Spleen (tissue), 7 donors: ENCODE data around the gene NFASC.

Source experiments
- CTCF ChIP-seq, 11 experiments: fragments of 200-600 bp in 7 of 11; fragments of 450-650 bp in 4 of 11; sonication (generic) in 4 of 11; IDR thresholded peaks in 8 of 11; conservative IDR thresholded peaks in 3 of 11; 1 replicate in 7 of 11; 2 replicates in 4 of 11; pipeline versions ENCODE4 v1.4.0 to v1.8.0; 2016 to 2021; ENCODE audit warnings: antibody characterized with exemption in 11 of 11, inconsistent platforms in 4 of 11, mild to moderate bottlenecking in 1 of 11
- POLR2A ChIP-seq, 3 donors: fragments of 450-650 bp; IDR thresholded peaks; one replicate each; pipeline ENCODE4 v1.5.1; 2017; ENCODE audit warnings: antibody characterized with exemption in 3 of 3, mild to moderate bottlenecking in 1 of 3
- POLR2AphosphoS5 ChIP-seq, 3 donors: sonication (generic); formaldehyde crosslinking; IDR thresholded peaks; one replicate each; pipeline ENCODE4 v1.5.1; 2017; ENCODE audit warnings: antibody characterized with exemption in 3 of 3
- donor health status: DM: no; HTN: no; CAD: no; lungs with moderate emphysema.
- donor health status: DM: no; HTN: no; CAD: no.
- donor health status: DM: no; HTN: no; CAD: no.

- TF ChIP-seq CTCF (IDR thresholded peaks at IDR 0.05 in 8 of 11, conservative IDR thresholded peaks at IDR 0.05 in 3 of 11) = no peak
- no peak for TF ChIP-seq POLR2AphosphoS5 (IDR thresholded peaks at IDR 0.05)
- no peak for TF ChIP-seq POLR2A (IDR thresholded peaks at IDR 0.05)
Observed at GRCh38 chr1:204821476-204821875, 49.2 kb upstream of the NFASC start.
